Measurements from ENCODE around the gene MAEA. TPM values are rescaled to one million over a fixed set of nuclear protein-coding genes. Genes with fewer than 3 reads are reported as not detected.

The MAEA gene
- total and polyA plus RNA-seq, 9 of the 15 experiments (the other 6 are each of a cell fraction or from before 2014, with no cell fraction given): 2.1 to 86.5 (median 45.0) TPM

DNA sequence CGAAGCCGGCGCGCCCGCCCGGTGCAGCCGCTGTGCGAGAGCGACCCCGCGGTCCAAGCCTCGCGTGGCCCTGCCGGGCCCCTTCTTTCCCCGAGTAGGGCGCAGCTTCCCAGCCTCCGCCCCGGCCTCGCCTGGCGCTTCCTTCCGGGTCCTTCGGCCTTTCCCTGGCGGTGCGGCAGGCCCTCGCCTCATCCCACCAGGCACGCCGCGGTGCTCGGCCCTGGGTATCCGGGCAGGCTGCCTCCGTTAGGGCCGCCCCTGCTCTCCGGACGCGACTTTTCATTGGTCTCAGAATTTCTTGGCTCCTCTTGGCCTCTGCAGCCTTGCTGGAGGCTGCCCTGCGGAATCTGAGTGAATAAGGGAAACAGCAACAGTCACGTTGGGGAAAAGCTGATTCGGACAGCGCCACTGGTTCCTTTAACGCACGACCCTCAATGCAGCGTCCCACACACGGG lies 57.7 kb downstream of the MAEA start (continued):
- TF ChIP-seq, protein P1, sequence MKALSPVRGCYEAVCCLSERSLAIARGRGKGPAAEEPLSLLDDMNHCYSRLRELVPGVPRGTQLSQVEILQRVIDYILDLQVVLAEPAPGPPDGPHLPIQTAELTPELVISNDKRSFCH (CRISPR knock-in tag; IDR thresholded peaks at IDR 0.05): no peak
- TF ChIP-seq, protein P1 (tag; IDR thresholded peaks at IDR 0.05): peak; percentile 70
- TF ChIP-seq GATAD2B (IDR thresholded peaks at IDR 0.05; ENCODE audit: borderline replicate concordance): peak; percentile 94; the same call in 1 of the 2 replicates
- TF ChIP-seq NCOA6 (IDR thresholded peaks at IDR 0.05): no peak
- peak; percentile 82 for TF ChIP-seq ZNF263 (CRISPR knock-in tag; IDR thresholded peaks at IDR 0.05; ENCODE audit: borderline replicate concordance)
- no peak for TF ChIP-seq ZNF76 (CRISPR knock-in tag; IDR thresholded peaks at IDR 0.05; ENCODE audit: borderline replicate concordance)
- TF ChIP-seq SMAD4 (CRISPR knock-in tag; conservative IDR thresholded peaks at IDR 0.05): no peak
- TF ChIP-seq, protein P2, sequence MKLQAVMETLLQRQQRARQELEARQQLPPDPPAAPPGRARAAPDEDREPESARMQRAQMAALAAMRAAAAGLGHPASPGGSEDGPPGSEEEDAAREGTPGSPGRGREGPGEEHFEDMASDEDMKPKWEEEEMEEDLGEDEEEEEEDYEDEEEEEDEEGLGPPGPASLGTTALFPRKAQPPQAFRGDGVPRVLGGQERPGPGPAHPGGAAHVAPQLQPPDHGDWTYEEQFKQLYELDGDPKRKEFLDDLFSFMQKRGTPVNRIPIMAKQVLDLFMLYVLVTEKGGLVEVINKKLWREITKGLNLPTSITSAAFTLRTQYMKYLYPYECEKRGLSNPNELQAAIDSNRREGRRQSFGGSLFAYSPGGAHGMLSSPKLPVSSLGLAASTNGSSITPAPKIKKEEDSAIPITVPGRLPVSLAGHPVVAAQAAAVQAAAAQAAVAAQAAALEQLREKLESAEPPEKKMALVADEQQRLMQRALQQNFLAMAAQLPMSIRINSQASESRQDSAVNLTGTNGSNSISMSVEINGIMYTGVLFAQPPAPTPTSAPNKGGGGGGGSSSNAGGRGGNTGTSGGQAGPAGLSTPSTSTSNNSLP (IDR thresholded peaks at IDR 0.05; ENCODE audit: borderline replicate concordance, low read depth, low read length): no peak
- TF ChIP-seq NFE2 (IDR thresholded peaks at IDR 0.05; ENCODE audit: low read depth): no peak
- no peak for TF ChIP-seq SREBF1 (IDR thresholded peaks at IDR 0.05; ENCODE audit: borderline replicate concordance, low read depth, low read length)
- TF ChIP-seq SIN3A (IDR thresholded peaks at IDR 0.05; ENCODE audit: borderline replicate concordance in 2 of 2, control insufficient read depth in 1 of 2, low read depth in 2 of 2, low read length in 2 of 2): peak in 1 of 2 experiments; percentile 32; a peak in 1 of 4 replicates
- no peak for TF ChIP-seq ESRRB (CRISPR knock-in tag; IDR thresholded peaks at IDR 0.05; ENCODE audit: borderline replicate concordance)
- no peak for TF ChIP-seq KHSRP (IDR thresholded peaks at IDR 0.05)
- no peak; the same call in 1 of the 2 replicates for TF ChIP-seq ZBTB1 (CRISPR knock-in tag; IDR thresholded peaks at IDR 0.05; ENCODE audit: borderline replicate concordance, low read depth)
- TF ChIP-seq POLR2A (conservative IDR thresholded peaks at IDR 0.05): peak; percentile 62
- TF ChIP-seq, protein P3, sequence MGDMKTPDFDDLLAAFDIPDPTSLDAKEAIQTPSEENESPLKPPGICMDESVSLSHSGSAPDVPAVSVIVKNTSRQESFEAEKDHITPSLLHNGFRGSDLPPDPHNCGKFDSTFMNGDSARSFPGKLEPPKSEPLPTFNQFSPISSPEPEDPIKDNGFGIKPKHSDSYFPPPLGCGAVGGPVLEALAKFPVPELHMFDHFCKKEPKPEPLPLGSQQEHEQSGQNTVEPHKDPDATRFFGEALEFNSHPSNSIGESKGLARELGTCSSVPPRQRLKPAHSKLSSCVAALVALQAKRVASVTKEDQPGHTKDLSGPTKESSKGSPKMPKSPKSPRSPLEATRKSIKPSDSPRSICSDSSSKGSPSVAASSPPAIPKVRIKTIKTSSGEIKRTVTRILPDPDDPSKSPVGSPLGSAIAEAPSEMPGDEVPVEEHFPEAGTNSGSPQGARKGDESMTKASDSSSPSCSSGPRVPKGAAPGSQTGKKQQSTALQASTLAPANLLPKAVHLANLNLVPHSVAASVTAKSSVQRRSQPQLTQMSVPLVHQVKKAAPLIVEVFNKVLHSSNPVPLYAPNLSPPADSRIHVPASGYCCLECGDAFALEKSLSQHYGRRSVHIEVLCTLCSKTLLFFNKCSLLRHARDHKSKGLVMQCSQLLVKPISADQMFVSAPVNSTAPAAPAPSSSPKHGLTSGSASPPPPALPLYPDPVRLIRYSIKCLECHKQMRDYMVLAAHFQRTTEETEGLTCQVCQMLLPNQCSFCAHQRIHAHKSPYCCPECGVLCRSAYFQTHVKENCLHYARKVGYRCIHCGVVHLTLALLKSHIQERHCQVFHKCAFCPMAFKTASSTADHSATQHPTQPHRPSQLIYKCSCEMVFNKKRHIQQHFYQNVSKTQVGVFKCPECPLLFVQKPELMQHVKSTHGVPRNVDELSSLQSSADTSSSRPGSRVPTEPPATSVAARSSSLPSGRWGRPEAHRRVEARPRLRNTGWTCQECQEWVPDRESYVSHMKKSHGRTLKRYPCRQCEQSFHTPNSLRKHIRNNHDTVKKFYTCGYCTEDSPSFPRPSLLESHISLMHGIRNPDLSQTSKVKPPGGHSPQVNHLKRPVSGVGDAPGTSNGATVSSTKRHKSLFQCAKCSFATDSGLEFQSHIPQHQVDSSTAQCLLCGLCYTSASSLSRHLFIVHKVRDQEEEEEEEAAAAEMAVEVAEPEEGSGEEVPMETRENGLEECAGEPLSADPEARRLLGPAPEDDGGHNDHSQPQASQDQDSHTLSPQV (IDR thresholded peaks at IDR 0.05): peak; percentile 84
- TF ChIP-seq HMG20A (CRISPR knock-in tag; conservative IDR thresholded peaks at IDR 0.05): no peak
- TF ChIP-seq PPARD (CRISPR knock-in tag; IDR thresholded peaks at IDR 0.05): no peak
- peak; percentile 90 for TF ChIP-seq L3MBTL2 (IDR thresholded peaks at IDR 0.05)
- TF ChIP-seq, protein P4, sequence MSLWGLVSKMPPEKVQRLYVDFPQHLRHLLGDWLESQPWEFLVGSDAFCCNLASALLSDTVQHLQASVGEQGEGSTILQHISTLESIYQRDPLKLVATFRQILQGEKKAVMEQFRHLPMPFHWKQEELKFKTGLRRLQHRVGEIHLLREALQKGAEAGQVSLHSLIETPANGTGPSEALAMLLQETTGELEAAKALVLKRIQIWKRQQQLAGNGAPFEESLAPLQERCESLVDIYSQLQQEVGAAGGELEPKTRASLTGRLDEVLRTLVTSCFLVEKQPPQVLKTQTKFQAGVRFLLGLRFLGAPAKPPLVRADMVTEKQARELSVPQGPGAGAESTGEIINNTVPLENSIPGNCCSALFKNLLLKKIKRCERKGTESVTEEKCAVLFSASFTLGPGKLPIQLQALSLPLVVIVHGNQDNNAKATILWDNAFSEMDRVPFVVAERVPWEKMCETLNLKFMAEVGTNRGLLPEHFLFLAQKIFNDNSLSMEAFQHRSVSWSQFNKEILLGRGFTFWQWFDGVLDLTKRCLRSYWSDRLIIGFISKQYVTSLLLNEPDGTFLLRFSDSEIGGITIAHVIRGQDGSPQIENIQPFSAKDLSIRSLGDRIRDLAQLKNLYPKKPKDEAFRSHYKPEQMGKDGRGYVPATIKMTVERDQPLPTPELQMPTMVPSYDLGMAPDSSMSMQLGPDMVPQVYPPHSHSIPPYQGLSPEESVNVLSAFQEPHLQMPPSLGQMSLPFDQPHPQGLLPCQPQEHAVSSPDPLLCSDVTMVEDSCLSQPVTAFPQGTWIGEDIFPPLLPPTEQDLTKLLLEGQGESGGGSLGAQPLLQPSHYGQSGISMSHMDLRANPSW (CRISPR knock-in tag; IDR thresholded peaks at IDR 0.05): peak; percentile 76; the same call in 1 of the 2 replicates
- TF ChIP-seq ZNF134 (CRISPR knock-in tag; conservative IDR thresholded peaks at IDR 0.05): no peak
